SK-N-SH (cell line): ENCODE measurements around the gene WIPI1. TPM values are rescaled to one million over a fixed set of nuclear protein-coding genes. Genes with fewer than 3 reads are reported as not detected.
A peak's percentile ranks its signal among the peaks of the same experiment; 100 is the strongest.

ENCODE experiments used
- ELF1 ChIP-seq: IDR thresholded peaks from 2 replicates; pipeline ENCODE4 v1.4.0; 2012
- EP300 ChIP-seq, 2 experiments: IDR thresholded peaks; 2 replicates each; pipeline versions ENCODE4 v1.4.0 to v1.6.1; 2012; ENCODE audit warnings: borderline replicate concordance in 1 of 2, low read depth in 1 of 2, low read length in 1 of 2
- EZH2phosphoT487 ChIP-seq: fragments of 200-600 bp; sonication (generic); IDR thresholded peaks from 2 replicates; pipeline ENCODE4 v1.6.1; 2017; ENCODE audit warnings: low read depth, mixed run types, mild to moderate bottlenecking, antibody characterized with exemption, moderate library complexity, borderline replicate concordance
- FOXJ3 ChIP-seq: sonication (generic); formaldehyde crosslinking; IDR thresholded peaks from 2 replicates; pipeline ENCODE4 v1.5.1; 2020; ENCODE audit warnings: mild to moderate bottlenecking, missing genetic modification reagents
- GABPA ChIP-seq: IDR thresholded peaks from 2 replicates; pipeline ENCODE4 v1.4.0; 2012; ENCODE audit warnings: low read depth, mild to moderate bottlenecking
- IRF3 ChIP-seq: fragments of 150-350 bp; IDR thresholded peaks from 2 replicates; pipeline ENCODE4 v1.6.1; 2016; ENCODE audit warnings: mild to moderate bottlenecking, low read depth, low read length
- JUND ChIP-seq: IDR thresholded peaks from 2 replicates; pipeline ENCODE4 v1.4.0; 2012
- MAX ChIP-seq: IDR thresholded peaks from 2 replicates; pipeline ENCODE4 v1.4.0; 2012; ENCODE audit warnings: low read depth
- MXI1 ChIP-seq: IDR thresholded peaks from 2 replicates; pipeline ENCODE4 v1.6.1; 2012; ENCODE audit warnings: mild to moderate bottlenecking, low read depth, low read length, improper control_type of control experiment
- NFIC ChIP-seq: IDR thresholded peaks from 2 replicates; pipeline ENCODE4 v1.4.0; 2012; ENCODE audit warnings: borderline replicate concordance
- NRF1 ChIP-seq: IDR thresholded peaks from 2 replicates; pipeline ENCODE4 v1.6.1; 2012; ENCODE audit warnings: low read depth, mild to moderate bottlenecking, low read length
- PBX3 ChIP-seq: IDR thresholded peaks from 2 replicates; pipeline ENCODE4; 2012
- RCOR1 ChIP-seq: fragments of 150-350 bp; IDR thresholded peaks from 2 replicates; pipeline ENCODE4 v1.6.1; 2017; ENCODE audit warnings: antibody characterized with exemption, low read length
- REST ChIP-seq: IDR thresholded peaks from 2 replicates; pipeline ENCODE4 v1.6.1; 2012; ENCODE audit warnings: mild to moderate bottlenecking, low read depth, low read length, moderate library complexity
- RXRA ChIP-seq: IDR thresholded peaks from 2 replicates; pipeline ENCODE4 v1.4.0; 2012; ENCODE audit warnings: low read depth, mild to moderate bottlenecking, borderline replicate concordance
- SMC3 ChIP-seq: IDR thresholded peaks from 2 replicates; pipeline ENCODE4 v1.6.1; 2012; ENCODE audit warnings: low read depth, low read length, improper control_type of control experiment
- TAF1 ChIP-seq: IDR thresholded peaks from 2 replicates; pipeline ENCODE4 v1.6.1; 2012; ENCODE audit warnings: low read depth, mild to moderate bottlenecking, low read length, moderate library complexity, borderline replicate concordance
- TCF12 ChIP-seq: IDR thresholded peaks from 2 replicates; pipeline ENCODE4 v1.4.0; 2012
- TEAD4 ChIP-seq: IDR thresholded peaks from 2 replicates; pipeline ENCODE4 v1.4.0; 2012; ENCODE audit warnings: mild to moderate bottlenecking, borderline replicate concordance; ENCODE audit not compliant: insufficient read depth
- USF1 ChIP-seq: IDR thresholded peaks from 2 replicates; pipeline ENCODE4 v1.4.0; 2012; ENCODE audit warnings: low read depth, borderline replicate concordance
- USF2 ChIP-seq: fragments of 150-350 bp; IDR thresholded peaks from 2 replicates; pipeline ENCODE4 v1.6.1; 2017; ENCODE audit warnings: antibody characterized with exemption, low read length, low read depth, borderline replicate concordance
- polyA plus RNA-seq, 3 experiments: library from polyadenylated mRNA; depleted of rRNA; stranded (reverse); fragments of >200 nt; gene quantifications; 2 replicates each; pipeline ENCODE4 v1.2.3, GENCODE V29; 2012

The WIPI1 gene
- polyA plus RNA-seq, 1 of the 3 experiments (the other 2 are of a cell fraction) = 52.7 TPM

- TF ChIP-seq USF2 = peak; percentile 72
- peak; percentile 43; the same call in 1 of the 2 replicates for TF ChIP-seq TAF1
- peak; percentile 99 for TF ChIP-seq MXI1
- no peak for TF ChIP-seq EP300 (IDR thresholded peaks at IDR 0.05; ENCODE audit: borderline replicate concordance in 1 of 2, low read depth in 1 of 2, low read length in 1 of 2)
- no peak for TF ChIP-seq RCOR1
- no peak for TF ChIP-seq REST
- TF ChIP-seq MAX = peak; percentile 100
- peak; percentile 86 for TF ChIP-seq IRF3
- TF ChIP-seq ELF1 = no peak
- no peak for TF ChIP-seq NRF1
- TF ChIP-seq PBX3 = peak; percentile 48
- peak; percentile 89 for TF ChIP-seq USF1
- TF ChIP-seq JUND = no peak
- TF ChIP-seq EZH2phosphoT487 = no peak
- no peak for TF ChIP-seq TEAD4
- TF ChIP-seq GABPA = peak; percentile 14; the same call in 1 of the 2 replicates
- TF ChIP-seq NFIC = no peak
- TF ChIP-seq TCF12 = no peak
- no peak for TF ChIP-seq SMC3
- TF ChIP-seq FOXJ3 = no peak
- TF ChIP-seq RXRA = no peak
Measured at GRCh38 chr17:68457539-68458259, 403 bp upstream of the WIPI1 start (continued).
